RWPE1 (cell line): ENCODE results near the gene HYDIN.
"Not testable (repeated sequence)": the region's sequence is repeated elsewhere in the genome, so short reads cannot be mapped to it uniquely, and the experiment has no call there.

Experiments
- CTCF ChIA-PET: fragments of 350-600 bp; sonication (Branson Sonifier 250); formaldehyde crosslinking; extraction: SDS; loops from one replicate; lab custom pipeline; 2021; lab: Yijun Ruan, JAX
- POLR2A ChIA-PET: fragments of 400-600 bp; formaldehyde crosslinking; extraction: SDS; loops from one replicate; lab custom pipeline; 2020; ENCODE audit warnings: antibody characterized with exemption; ENCODE audit not compliant: low non-redundant PET; lab: Yijun Ruan, JAX
- DNase-seq: peaks from one replicate; pipeline ENCODE4 v3.0.0; 2012; ENCODE audit warnings: low spot score
- H3K27ac ChIP-seq: fragments of 450-650 bp; 2 replicates; pipeline ENCODE4 v1.5.1; 2017

The HYDIN gene

DNA sequence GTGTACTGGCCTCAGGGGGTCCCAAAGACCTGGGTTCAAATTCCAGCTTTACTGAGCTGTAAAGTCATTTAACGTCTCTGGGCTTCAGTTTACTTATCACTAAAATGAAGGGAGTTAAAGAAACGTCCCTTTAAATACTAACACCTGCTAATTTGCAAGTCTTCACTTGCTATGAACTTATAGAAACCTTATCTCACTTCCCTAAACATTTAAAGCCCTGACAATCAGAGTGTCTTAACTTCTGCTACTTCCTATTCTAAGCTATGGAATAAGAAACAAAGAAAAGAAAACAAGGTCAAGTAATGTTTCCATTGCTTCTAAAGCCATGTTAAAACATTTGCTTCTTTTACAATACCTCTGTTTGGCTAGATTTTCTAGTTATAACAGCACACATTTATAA, 87.3 kb downstream of the HYDIN start:
- CTCF ChIA-PET, POLR2A ChIA-PET, H3K27ac ChIP-seq, DNase-seq: not testable (repeated sequence)

DNA sequence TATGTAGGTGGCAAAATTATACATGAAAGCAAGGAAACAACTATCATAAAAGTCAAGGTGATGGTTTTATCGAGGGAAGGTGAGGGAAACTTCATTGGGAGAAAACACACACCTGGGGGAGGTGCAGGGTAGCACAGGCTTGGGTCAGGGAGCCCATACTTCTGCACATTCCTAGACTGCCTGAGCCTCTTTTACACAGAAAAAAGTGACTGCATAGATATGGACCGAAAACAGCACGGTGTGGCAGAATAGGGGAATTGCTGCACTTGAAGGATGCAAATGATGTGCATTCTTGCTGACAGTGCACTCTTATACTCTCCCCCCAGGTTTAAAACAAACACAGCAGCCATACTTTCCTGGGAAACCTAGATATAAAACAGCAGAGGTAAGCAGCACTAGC, 120.0 kb downstream of the HYDIN start:
- H3K27ac ChIP-seq, POLR2A ChIA-PET, CTCF ChIA-PET, DNase-seq: not testable (repeated sequence)

DNA sequence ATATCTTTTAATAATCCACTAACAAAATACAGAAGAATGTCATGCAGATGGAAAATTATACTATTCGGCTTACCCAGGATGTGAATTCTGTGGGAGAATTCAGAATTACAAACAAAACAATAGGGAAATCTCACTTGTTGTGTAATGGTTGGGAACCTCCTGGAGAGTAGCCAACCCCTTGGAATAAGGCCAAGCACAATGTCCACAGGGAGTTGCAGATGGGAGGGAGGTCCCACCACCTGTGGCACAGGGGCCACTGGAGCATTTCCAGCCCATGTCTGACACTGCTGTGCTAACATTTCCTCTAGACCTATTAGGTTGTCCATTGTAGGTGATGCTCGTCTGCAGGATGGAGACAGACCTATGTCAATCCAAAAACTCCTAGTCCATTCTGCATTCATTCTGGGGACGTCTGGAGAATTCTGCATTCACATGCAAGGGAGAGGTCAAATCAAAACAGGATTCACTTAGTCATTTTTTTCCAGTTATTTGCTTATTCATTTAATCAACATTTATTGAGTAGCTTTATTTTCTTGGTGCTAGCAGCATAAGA, 120.8 kb downstream of the HYDIN start:
- POLR2A ChIA-PET, CTCF ChIA-PET, DNase-seq, H3K27ac ChIP-seq: not testable (repeated sequence)

DNA sequence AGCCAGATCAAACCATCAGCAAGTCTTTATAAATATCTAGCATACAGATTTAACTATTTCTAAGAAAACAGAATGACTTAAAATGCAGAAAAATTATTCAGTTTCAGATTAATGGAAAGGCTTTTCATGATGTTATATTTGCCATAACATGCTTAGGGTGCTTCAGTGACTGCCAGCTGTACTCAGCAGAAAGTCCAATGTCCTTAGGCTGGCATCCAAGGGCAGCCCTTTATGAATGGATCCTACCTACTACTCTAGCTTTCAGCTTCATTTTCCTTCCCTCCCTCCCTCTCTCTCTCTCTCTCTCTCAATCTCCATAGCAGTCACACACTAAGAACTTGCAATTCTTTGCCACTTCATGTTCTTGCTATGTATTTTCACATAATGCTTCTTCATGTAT, 124.6 kb downstream of the HYDIN start:
- POLR2A ChIA-PET, H3K27ac ChIP-seq, CTCF ChIA-PET, DNase-seq: not testable (repeated sequence)

DNA sequence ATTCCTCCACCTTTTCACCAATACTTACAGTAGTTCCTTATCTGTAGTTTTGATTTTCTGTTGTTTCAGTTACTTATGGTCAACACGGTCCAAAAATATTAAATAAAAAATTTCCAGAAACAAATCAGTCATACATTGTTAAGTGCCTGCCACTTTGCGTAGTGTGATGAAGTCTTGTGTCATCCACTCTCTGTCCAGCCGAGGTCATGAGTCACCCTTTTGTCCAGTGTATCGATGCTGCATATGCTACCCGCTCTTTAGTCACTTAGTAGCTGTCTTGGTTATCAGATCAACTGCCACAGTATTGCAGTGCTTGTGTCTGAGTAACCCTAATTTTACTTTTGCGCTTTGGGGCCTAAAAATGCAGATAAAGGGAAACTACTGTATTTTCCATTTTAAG, 146.9 kb downstream of the HYDIN start:
- DNase-seq, POLR2A ChIA-PET, CTCF ChIA-PET, H3K27ac ChIP-seq: not testable (repeated sequence)

DNA sequence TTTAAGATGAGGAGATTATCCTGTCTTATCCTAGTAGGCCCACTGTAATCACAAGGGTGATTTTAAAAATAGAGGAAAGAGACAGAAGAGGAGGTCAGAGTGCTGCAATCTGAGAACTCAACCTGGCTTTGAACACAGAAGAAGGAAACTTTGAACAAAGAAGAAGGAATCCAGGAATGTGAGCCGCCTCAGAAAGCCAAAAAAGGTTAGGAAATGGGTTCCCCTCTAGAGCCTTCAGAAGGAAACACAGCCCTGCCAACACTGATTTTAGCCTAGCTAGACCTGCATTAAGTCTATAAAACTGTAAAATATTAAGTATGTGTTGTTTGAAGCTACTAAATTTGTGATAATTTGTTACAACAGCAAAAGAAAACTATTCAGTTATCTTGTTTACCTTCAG, 149.7 kb downstream of the HYDIN start:
- DNase-seq, POLR2A ChIA-PET, CTCF ChIA-PET, H3K27ac ChIP-seq: not testable (repeated sequence)

DNA sequence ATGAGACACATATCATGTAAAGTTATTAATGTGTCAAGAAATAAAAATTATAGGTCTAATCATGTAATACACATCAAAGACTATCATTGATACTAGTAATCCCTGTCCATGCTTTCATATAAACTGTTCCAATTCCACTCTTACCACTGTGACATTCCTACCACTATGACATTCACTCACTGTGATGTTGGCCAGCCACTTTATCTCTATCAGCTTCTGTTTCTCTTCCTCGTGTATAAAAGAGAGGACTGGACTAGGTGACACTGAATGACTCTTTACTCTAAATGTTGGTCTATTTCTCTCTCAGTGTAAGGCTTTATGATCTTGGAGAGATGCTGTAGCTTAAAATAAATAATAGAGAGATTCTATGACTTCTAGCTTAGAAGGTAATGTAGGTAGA, 150.3 kb downstream of the HYDIN start:
- DNase-seq, CTCF ChIA-PET, H3K27ac ChIP-seq, POLR2A ChIA-PET: not testable (repeated sequence)

DNA sequence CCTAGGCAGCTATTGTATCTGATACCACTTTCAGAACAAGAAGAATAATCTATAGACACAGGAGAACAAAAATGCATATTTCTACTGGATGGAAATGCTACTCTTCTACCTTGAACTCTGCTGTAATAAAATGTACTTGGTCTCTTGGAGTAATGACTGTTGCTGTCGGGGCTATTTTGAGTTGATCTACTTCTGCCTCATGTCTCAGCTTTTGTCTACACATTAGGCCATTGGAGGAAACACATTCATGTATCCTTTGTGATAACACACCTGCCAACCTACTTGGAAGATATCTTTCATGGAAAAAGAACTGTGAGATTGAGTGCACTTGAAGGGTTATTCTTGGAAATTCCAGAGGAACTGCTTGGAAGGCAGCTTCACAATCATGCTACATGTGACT, 159.9 kb downstream of the HYDIN start:
- POLR2A ChIA-PET, CTCF ChIA-PET, DNase-seq, H3K27ac ChIP-seq: not testable (repeated sequence)

DNA sequence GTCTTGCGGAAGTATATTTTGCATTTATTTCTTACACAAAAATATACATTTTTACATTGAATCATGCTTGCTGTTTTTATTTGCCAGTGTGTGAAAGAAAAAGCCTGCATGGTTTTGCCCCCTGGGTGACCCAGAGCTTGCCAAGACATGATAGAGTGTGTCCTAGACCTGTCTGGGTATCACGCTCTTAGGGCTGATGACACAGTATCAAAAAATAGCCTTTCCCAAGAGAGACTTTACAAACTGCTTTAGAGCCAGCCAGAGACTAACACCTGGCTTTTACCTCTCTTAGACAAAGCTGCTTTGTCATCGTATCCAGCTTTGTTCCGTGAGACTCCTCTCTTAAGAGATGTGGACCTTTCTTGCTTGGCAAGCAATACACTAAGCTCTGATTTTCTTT, 160.7 kb downstream of the HYDIN start:
- CTCF ChIA-PET, H3K27ac ChIP-seq, DNase-seq, POLR2A ChIA-PET: not testable (repeated sequence)

DNA sequence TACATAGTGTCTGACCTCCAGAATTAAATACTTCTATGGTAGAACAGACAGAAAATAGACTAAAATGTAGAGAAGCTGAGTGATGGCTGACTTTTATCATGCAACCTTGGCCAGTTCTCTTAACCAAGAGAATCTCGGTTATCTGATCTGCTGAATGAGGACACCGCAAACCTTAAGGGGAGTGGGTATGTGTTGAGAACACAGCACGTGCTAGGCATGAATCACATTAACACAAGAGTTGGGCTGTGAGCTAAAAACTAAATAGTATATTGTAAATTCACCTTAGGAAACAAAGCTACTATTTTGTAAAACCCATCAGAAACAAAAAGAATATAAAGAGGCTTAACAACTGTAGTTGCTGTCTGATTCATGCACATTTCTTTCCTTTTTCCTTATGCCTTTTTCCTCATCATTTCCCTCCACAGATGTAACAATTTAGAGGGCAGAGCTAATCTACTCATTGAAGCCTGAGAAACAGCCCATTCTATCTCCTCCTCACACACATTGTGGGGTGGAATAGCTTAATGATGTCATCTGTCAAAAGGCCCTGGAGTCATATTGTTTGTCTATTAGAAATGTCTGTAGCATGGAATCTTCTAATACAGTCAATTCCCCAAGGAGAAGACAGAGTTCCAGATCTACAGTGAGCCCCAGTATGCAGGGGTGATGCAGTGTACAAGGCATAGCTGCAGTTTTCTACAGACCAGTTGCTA, 176.5 kb downstream of the HYDIN start:
- CTCF ChIA-PET, DNase-seq, H3K27ac ChIP-seq, POLR2A ChIA-PET: not testable (repeated sequence)

DNA sequence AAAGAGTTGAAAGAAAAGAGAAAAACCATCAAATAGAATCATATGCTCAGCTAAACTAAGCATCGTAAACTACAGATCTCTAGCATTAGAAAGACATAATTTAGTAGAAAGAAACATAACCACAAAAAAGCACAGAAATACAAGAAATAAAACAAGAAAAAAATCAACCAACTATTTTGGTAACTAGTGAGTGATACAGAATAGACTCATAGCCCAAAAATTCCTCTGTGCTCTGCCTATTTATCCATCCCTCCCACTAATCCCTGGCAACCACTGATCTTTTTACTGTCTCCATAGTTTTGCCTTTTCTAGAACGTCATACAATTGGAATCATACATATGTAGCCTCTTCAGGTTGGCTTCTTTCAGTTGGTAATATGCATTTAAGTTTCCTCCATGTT, 180.2 kb downstream of the HYDIN start:
- H3K27ac ChIP-seq, DNase-seq, CTCF ChIA-PET, POLR2A ChIA-PET: not testable (repeated sequence)

DNA sequence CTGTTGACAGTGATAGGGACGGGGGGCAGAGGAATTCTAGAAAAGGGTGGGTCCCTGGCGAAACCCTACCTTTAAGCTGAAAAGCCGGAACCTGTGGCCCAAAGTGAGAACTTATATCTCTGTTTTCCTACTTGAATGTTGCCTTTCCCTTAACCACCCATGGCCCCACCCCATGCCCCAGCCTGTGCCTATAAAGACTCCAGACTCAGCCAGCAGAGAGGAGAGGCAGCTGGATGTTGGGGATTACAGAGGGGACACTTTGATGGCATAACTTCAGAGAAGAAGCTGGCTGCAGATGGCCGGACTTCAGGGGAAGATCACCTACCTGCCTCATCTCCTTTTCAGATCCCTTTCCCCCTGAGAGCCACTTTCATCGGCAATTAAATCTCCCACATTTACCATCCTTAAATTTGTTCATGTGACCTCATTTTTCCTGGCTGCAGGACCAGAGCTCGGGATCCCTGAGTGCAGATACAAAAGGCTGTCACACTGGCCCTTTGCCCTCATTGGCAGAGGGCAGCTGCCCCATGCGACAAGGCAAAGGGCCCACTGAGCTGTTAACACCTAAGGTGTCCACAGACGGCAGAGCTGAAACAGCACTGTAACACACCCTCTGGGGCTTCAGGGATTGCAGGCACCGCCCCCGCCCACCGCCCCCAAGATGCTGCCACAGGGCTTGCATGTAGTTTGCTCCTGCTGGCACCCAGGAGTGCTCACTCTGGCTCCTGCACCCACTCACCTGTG, 191.0 kb downstream of the HYDIN start:
- CTCF ChIA-PET, H3K27ac ChIP-seq, DNase-seq, POLR2A ChIA-PET: not testable (repeated sequence)

DNA sequence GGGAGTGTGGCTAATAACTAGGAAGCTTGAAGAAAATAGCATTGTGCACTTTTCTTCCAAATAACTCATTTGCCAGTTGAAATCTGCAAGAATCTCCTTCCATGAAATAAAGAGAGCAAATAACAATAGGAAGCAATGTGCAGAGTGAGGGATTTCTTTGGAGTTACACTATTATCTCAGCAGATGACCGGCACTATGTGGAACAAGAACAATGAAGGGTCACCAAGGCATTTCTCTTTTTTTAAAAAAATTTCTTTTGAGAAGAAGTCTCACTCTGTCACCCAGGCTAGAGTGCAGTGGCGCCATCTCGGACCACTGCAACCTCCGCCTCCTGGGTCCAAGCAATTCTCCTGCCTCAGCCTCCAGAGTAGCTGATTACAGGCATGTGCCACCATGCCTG, 192.1 kb downstream of the HYDIN start:
- DNase-seq, CTCF ChIA-PET, POLR2A ChIA-PET, H3K27ac ChIP-seq: not testable (repeated sequence)

DNA sequence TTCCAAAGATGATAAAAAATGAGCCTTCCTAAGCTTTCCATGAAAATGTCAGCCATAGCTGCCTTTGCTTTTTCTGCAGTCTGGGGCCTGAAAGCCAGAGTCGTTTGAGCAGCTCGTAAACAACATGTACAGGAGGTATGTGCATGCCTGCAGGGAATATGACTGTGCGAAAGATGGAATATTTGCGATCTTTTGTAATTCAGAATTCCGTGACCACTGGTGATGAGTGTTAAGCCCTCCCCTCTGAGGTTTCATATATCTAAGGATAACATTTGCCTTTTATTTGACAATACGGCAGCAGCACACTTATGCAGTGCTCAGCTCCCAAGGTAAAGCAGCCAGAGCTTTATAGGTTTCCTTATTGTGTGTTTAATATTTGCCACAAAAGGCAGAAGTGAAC, 192.5 kb downstream of the HYDIN start:
- DNase-seq, POLR2A ChIA-PET, H3K27ac ChIP-seq, CTCF ChIA-PET: not testable (repeated sequence)

DNA sequence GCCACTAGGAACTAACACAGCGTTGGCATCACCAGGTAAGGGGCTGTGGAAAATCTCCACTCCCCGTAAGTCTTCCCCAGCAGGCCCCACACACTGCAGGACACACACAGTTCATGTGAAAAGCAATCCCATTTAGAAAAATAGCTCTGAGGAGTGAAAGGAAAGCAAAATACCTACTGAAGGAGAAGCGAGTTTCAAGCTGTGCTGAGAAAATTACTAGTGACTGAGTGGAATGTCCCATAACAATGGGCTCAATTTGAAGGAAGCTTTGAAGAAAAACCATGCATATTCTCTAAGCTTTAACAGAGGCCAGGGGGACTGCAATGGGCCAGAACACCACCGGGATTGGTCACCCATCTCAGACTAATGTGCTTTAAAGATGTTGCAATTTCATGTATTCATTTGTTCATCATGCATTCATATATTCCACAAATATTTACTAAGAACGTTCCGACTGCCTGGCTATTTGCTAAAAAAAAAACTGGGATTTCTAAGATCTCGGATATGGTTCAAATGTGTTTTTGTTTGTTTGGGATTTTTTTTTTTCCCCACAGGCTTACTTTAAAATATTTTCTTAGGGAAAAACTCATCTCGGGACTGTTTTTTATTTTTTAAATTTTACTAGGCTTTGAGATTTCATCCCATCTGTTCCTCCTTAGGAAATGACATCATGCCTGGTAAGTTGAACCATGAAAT, 202.3 kb downstream of the HYDIN start:
- H3K27ac ChIP-seq, POLR2A ChIA-PET, DNase-seq, CTCF ChIA-PET: not testable (repeated sequence)

DNA sequence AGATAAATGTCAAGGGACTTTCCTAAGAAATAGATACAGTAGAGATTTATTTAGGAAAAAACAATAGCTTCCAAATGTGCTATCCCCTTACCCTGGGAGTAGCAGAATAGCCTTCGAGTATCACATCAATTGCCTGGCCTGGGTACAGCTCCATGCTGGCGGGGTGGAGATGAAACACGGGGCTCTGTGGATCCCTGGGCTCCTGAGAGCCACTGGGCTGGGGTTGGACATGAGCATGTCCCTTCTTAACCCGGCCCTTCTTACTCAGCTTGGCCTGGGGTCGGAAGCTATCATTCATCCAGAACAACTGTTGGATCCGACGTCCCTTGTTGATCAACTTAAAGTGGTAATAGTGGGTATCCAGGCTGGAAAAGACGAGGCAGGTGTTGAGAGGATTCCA, 203.0 kb downstream of the HYDIN start:
- POLR2A ChIA-PET, DNase-seq, H3K27ac ChIP-seq, CTCF ChIA-PET: not testable (repeated sequence)

DNA sequence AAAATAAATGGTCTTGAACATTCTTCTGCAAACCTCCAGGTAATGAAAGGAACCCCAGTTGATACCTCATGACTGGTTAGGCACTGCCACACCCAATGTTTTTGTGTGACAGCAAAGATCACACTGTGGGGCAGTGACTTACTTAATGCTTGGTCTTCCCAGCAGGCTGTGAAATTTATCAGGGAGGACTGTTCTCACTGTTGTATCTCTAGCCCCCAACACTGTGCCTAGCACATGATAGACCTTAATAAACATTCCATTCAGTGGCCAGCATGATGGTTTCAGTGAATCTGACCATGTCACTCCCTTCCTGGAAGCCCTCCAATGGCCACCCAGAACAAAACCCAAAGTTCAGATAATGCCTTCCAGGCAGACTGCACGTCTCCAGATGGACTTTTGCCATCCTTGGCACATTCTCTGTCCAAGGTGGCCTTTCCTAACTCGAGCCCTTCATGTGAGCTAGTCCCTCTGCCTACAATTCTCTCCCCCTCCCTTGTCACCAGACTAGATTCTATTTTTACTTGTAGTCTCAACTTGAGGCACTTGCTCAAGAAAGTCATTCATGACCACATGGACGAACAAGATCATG, 206.6 kb downstream of the HYDIN start:
- CTCF ChIA-PET, POLR2A ChIA-PET, H3K27ac ChIP-seq, DNase-seq: not testable (repeated sequence)
